K562 (cell line): ENCODE results near the gene MAP1A. TPM values are rescaled to one million over a fixed set of nuclear protein-coding genes. Genes with fewer than 3 reads are reported as not detected.

Source experiments
- ATAC-seq: fragments of 200-7000 bp; cut with Tn5 transposase; 3 replicates; pipeline ENCODE4 v1.9.1; 2020; ENCODE audit warnings: moderate library complexity
- BruUV-seq: library from RNA; stranded (reverse); fragments of 400-500 nt; replicated peaks from 2 replicates; lab custom pipeline; 2021; lab: Mats Ljungman, UMichigan
- CTCF ChIA-PET: fragments of 300-600 bp; formaldehyde crosslinking; extraction: SDS; loops from one replicate; lab custom pipeline; 2021; ENCODE audit warnings: low intra/inter-chr PET ratio; lab: Yijun Ruan, JAX
- POLR2A ChIA-PET: fragments of 300-600, 350-650 bp; sonication (Branson Sonifier 250); formaldehyde crosslinking; extraction: SDS; loops from one replicate; lab custom pipeline; 2021; ENCODE audit warnings: antibody characterized with exemption, inconsistent platforms; lab: Yijun Ruan, JAX
- DNase-seq, 4 experiments: peaks; one replicate each; pipeline versions ENCODE4 v3.0.0 to v3.0.0-alpha.2; 2011 to 2018; ENCODE audit warnings: low spot score in 3 of 4, mixed read lengths in 3 of 4; ENCODE audit errors: extremely low read depth in 1 of 4
- FAIRE-seq: peaks from 2 replicates; lab custom pipeline; 2011; peaks lifted over from hg19 to GRCh38; lab: Jason Lieb, UNC
- H2AFZ ChIP-seq: 2 replicates; pipeline ENCODE4 v1.6.0; 2011; ENCODE audit warnings: low read depth, low read length, control low read depth, inconsistent platforms
- H3K27ac ChIP-seq: fragments of 200-600 bp; 3 replicates; pipeline ENCODE4 v1.8.0; 2011; ENCODE audit warnings: low read depth, mild to moderate bottlenecking, control low read depth, inconsistent platforms, low read length, moderate library complexity, mixed read lengths; ENCODE audit errors: extremely low read depth
- H3K27me3 ChIP-seq, 2 experiments: fragments of 300-600 bp in 1 of 2; 2 replicates in 1 of 2; 3 replicates in 1 of 2; pipeline versions ENCODE4 v1.6.0 to v1.8.0; 2011; ENCODE audit warnings: inconsistent platforms in 2 of 2, low read length in 2 of 2, mild to moderate bottlenecking in 1 of 2, mixed read lengths in 1 of 2, moderate library complexity in 1 of 2; ENCODE audit not compliant: control insufficient read depth in 2 of 2, insufficient read depth in 2 of 2
- H3K36me3 ChIP-seq: fragments of 300-600 bp; 3 replicates; pipeline ENCODE4 v1.8.0; 2011; ENCODE audit warnings: mild to moderate bottlenecking, low read length, inconsistent platforms; ENCODE audit not compliant: control insufficient read depth, insufficient read depth
- H3K4me1 ChIP-seq, 2 experiments: fragments of 200-600 bp in 1 of 2; replicated peaks in 1 of 2; 2 replicates in 1 of 2; 3 replicates in 1 of 2; pipeline versions ENCODE4 v1.5.1 to v1.8.0; 2011; ENCODE audit warnings: inconsistent platforms in 2 of 2, low read length in 2 of 2, mild to moderate bottlenecking in 1 of 2, mixed read lengths in 1 of 2, moderate library complexity in 1 of 2; ENCODE audit not compliant: control insufficient read depth in 2 of 2, insufficient read depth in 2 of 2
- H3K4me2 ChIP-seq: 2 replicates; pipeline ENCODE4 v1.6.1; 2011; ENCODE audit warnings: low read length, control low read depth, inconsistent platforms, mixed read lengths; ENCODE audit not compliant: insufficient read depth
- H3K4me3 ChIP-seq: fragments of 200-600 bp; sonication (generic), shearing (Covaris generic); 2 replicates; pipeline ENCODE4 v1.5.1; 2016; ENCODE audit warnings: control low read depth, inconsistent platforms
- H3K79me2 ChIP-seq: fragments of 200-600 bp; 3 replicates; pipeline ENCODE4 v1.8.0; 2011; ENCODE audit warnings: low read length, inconsistent platforms; ENCODE audit not compliant: control insufficient read depth, insufficient read depth
- H3K9ac ChIP-seq, 2 experiments: 2 replicates each; pipeline versions ENCODE4 v1.6.0 to v1.6.1; 2011; ENCODE audit warnings: low read depth in 2 of 2, low read length in 2 of 2, control low read depth in 1 of 2, inconsistent platforms in 1 of 2, mild to moderate bottlenecking in 1 of 2, mixed read lengths in 1 of 2; ENCODE audit not compliant: insufficient read depth in 1 of 2
- H3K9me1 ChIP-seq: one replicate; pipeline ENCODE4 v1.6.0; 2011; ENCODE audit warnings: inconsistent platforms, mild to moderate bottlenecking, low read length, moderate library complexity; ENCODE audit not compliant: control insufficient read depth, insufficient read depth
- H3K9me3 ChIP-seq: replicated peaks from 2 replicates; pipeline ENCODE4 v1.5.1; 2011; ENCODE audit warnings: low read depth, low read length, inconsistent platforms; ENCODE audit not compliant: control insufficient read depth, insufficient read depth
- H4K20me1 ChIP-seq: replicated peaks from 2 replicates; pipeline ENCODE4 v1.6.1; 2011; ENCODE audit warnings: low read length, inconsistent platforms, mixed read lengths; ENCODE audit not compliant: control insufficient read depth, insufficient read depth
- HDAC1 ChIP-seq, 2 experiments: fragments of 450-650 bp; IDR thresholded peaks; 2 replicates each; pipeline ENCODE4 v1.6.1; 2016 to 2017; ENCODE audit warnings: inconsistent platforms in 1 of 2, mild to moderate bottlenecking in 1 of 2, moderate library complexity in 1 of 2
- MIER1 ChIP-seq: fragments of 450-650 bp; IDR thresholded peaks from 2 replicates; pipeline ENCODE4 v1.6.1; 2016; ENCODE audit warnings: antibody characterized with exemption, mild to moderate bottlenecking, low read depth
- NELFE ChIP-seq: IDR thresholded peaks from 2 replicates; pipeline ENCODE4 v1.6.1; 2011; ENCODE audit warnings: mild to moderate bottlenecking; ENCODE audit not compliant: insufficient read depth, insufficient read length
- NR2F6 ChIP-seq: fragments of 450-650 bp; formaldehyde crosslinking; IDR thresholded peaks from 2 replicates; pipeline ENCODE4 v1.4.0; 2020; ENCODE audit warnings: mild to moderate bottlenecking
- STAG1 ChIP-seq: sonication (generic); formaldehyde crosslinking; IDR thresholded peaks from 2 replicates; pipeline ENCODE4 v1.5.0; 2020; ENCODE audit warnings: missing genetic modification reagents, borderline replicate concordance
- TGIF2 ChIP-seq: sonication (generic); formaldehyde crosslinking; IDR thresholded peaks from 2 replicates; pipeline ENCODE4 v1.8.1; 2022; ENCODE audit warnings: mild to moderate bottlenecking, missing genetic modification reagents, moderate library complexity
- ZNF133 ChIP-seq: fragments of 250-450 bp; sonication (Bioruptor Pico); IDR thresholded peaks from 2 replicates; pipeline ENCODE4 v1.4.0; 2020; ENCODE audit warnings: mild to moderate bottlenecking
- ZNF316 ChIP-seq: fragments of 450-650 bp; IDR thresholded peaks from 2 replicates; pipeline ENCODE4 v1.6.1; 2016
- WGBS: fragments of 100-300 bp; shearing (Covaris generic); methylation state at CpG from one replicate; pipeline ENCODE4 v1.1.6; 2016; ENCODE audit warnings: low coverage, mixed read lengths; ENCODE audit not compliant: insufficient coverage; ENCODE audit errors: missing lambda C conversion rate; 5-methylcytosine and 5-hydroxymethylcytosine counted together
- in situ Hi-C: fragments of 300-500 bp; cut with MboI; formaldehyde crosslinking; loops from 4 replicates; pipeline ENCODE4 v1.15.0; 2018; ENCODE audit warnings: inconsistent platforms, mixed read lengths
- intact Hi-C: fragments of 100-400 bp; cut with micrococcal nuclease; formaldehyde crosslinking; loops from 2 replicates; pipeline ENCODE4 v1.14.2; 2022
- polyA plus RNA-seq, 8 experiments: library from polyadenylated mRNA; depleted of rRNA in 4 of 8; stranded (reverse) in 5 of 8; unstranded in 3 of 8; fragments of >200 nt; fragmentation: Nextera tagmentation in 2 of 8; fragmentation: Illumina TruSeq in 1 of 8; extraction: Ambion mirVana in 2 of 8; extraction: Trizol in 1 of 8; gene quantifications; 2 replicates each; pipeline versions ENCODE4 v1.2.1 to v1.2.3, GENCODE V29; 2011 to 2014; ENCODE audit warnings: inconsistent platforms in 1 of 8, missing spikeins in 1 of 8
- total RNA-seq, 7 experiments: library from RNA; depleted of rRNA in 6 of 7; stranded (reverse); fragments of >200 nt in 6 of 7; fragmentation: Illumina TruSeq in 2 of 7; extraction: Trizol in 2 of 7; gene quantifications; 2 replicates each; pipeline versions ENCODE4 v1.2.1 to v1.2.3, GENCODE V29; 2011 to 2021; ENCODE audit warnings: low replicate concordance in 1 of 7
- TF ChIP-seq, protein P1 (sequence below): fragments of 250-450 bp; sonication (Bioruptor Pico); IDR thresholded peaks from 2 replicates; pipeline ENCODE4 v1.4.0; 2020
- TF ChIP-seq, protein P2 (sequence below): fragments of 450-650 bp; formaldehyde crosslinking; IDR thresholded peaks from 2 replicates; pipeline ENCODE4 v1.4.0; 2020; ENCODE audit warnings: mild to moderate bottlenecking, mixed read lengths
- TF ChIP-seq, protein P3 (sequence below): fragments of 250-450 bp; sonication (Bioruptor Pico); IDR thresholded peaks from 2 replicates; pipeline ENCODE4 v1.8.0; 2022; ENCODE audit warnings: moderate library complexity, mild to moderate bottlenecking, inconsistent platforms
- TF ChIP-seq, protein P4 (sequence below): fragments of 450-650 bp; formaldehyde crosslinking; IDR thresholded peaks from 2 replicates; pipeline ENCODE4 v1.4.0; 2020; ENCODE audit warnings: mild to moderate bottlenecking, moderate library complexity
- TF ChIP-seq, protein P5 (sequence below): sonication (generic); formaldehyde crosslinking; IDR thresholded peaks from 2 replicates; pipeline ENCODE4 v1.9.0; 2022; ENCODE audit warnings: mild to moderate bottlenecking, missing genetic modification reagents

Gene MAP1A
- total and polyA plus RNA-seq, 9 of the 15 experiments (the other 6 are each of a cell fraction or from before 2014, with no cell fraction given), result 2.0 to 20.3 (median 7.3) TPM

DNA sequence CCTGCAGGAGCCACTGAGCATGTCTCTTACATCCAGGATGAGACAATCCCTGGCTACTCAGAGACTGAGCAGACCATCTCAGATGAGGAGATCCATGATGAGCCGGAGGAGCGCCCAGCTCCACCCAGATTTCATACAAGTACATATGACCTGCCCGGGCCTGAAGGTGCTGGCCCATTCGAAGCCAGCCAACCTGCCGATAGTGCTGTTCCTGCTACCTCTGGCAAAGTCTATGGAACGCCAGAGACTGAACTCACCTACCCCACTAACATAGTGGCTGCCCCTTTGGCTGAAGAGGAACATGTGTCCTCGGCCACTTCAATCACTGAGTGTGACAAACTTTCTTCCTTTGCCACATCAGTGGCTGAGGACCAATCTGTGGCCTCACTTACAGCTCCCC, 6.2 kb downstream of the MAP1A start:
- WGBS, result 94% methylated on average over 7 of the region's 7 CpGs
- Histone ChIP-seq H3K79me2 (peaks cover 11% of the 10 kb centered on the region; the same call in 2 of the 3 replicates), H4K20me1 (peaks cover 5% of the 10 kb centered on the region; the same call in 1 of the 2 replicates), H3K4me2 (no peak overlapping the region), H3K9ac (no peak overlapping the region), H3K9me3 (no peaks in the 10 kb centered on the region), H3K36me3 (peaks cover 63% of the 10 kb centered on the region; the same call in 2 of the 3 replicates), H3K9me1 (no peaks in the 10 kb centered on the region), H3K27ac (no peak overlapping the region), H3K4me1 (peaks cover 13 to 20% of the 10 kb centered on the region in 2 experiments; a peak in 4 of 5 replicates), H2AFZ (no peak overlapping the region), H3K27me3 (no peaks in the 10 kb centered on the region), H3K4me3 (no peak overlapping the region)
- TF ChIP-seq NELFE, result no peak
- no peak for TF ChIP-seq TGIF2 (CRISPR knock-in tag)
- TF ChIP-seq, protein P1, sequence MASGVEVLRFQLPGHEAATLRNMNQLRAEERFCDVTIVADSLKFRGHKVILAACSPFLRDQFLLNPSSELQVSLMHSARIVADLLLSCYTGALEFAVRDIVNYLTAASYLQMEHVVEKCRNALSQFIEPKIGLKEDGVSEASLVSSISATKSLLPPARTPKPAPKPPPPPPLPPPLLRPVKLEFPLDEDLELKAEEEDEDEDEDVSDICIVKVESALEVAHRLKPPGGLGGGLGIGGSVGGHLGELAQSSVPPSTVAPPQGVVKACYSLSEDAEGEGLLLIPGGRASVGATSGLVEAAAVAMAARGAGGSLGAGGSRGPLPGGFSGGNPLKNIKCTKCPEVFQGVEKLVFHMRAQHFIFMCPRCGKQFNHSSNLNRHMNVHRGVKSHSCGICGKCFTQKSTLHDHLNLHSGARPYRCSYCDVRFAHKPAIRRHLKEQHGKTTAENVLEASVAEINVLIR (CRISPR knock-in tag), result no peak
- TF ChIP-seq MIER1, result no peak
- no peak for TF ChIP-seq ZNF133 (CRISPR knock-in tag)
- TF ChIP-seq, protein P2, sequence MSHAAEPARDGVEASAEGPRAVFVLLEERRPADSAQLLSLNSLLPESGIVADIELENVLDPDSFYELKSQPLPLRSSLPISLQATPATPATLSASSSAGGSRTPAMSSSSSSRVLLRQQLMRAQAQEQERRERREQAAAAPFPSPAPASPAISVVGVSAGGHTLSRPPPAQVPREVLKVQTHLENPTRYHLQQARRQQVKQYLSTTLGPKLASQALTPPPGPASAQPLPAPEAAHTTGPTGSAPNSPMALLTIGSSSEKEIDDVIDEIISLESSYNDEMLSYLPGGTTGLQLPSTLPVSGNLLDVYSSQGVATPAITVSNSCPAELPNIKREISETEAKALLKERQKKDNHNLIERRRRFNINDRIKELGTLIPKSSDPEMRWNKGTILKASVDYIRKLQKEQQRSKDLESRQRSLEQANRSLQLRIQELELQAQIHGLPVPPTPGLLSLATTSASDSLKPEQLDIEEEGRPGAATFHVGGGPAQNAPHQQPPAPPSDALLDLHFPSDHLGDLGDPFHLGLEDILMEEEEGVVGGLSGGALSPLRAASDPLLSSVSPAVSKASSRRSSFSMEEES, result no peak
- TF ChIP-seq, protein P3, sequence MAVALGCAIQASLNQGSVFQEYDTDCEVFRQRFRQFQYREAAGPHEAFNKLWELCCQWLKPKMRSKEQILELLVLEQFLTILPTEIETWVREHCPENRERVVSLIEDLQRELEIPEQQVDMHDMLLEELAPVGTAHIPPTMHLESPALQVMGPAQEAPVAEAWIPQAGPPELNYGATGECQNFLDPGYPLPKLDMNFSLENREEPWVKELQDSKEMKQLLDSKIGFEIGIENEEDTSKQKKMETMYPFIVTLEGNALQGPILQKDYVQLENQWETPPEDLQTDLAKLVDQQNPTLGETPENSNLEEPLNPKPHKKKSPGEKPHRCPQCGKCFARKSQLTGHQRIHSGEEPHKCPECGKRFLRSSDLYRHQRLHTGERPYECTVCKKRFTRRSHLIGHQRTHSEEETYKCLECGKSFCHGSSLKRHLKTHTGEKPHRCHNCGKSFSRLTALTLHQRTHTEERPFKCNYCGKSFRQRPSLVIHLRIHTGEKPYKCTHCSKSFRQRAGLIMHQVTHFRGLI, result no peak
- TF ChIP-seq STAG1 (CRISPR knock-in tag), result no peak
- no peak for TF ChIP-seq HDAC1 (IDR thresholded peaks at IDR 0.05)
- TF ChIP-seq ZNF316, result no peak
- TF ChIP-seq, protein P4, sequence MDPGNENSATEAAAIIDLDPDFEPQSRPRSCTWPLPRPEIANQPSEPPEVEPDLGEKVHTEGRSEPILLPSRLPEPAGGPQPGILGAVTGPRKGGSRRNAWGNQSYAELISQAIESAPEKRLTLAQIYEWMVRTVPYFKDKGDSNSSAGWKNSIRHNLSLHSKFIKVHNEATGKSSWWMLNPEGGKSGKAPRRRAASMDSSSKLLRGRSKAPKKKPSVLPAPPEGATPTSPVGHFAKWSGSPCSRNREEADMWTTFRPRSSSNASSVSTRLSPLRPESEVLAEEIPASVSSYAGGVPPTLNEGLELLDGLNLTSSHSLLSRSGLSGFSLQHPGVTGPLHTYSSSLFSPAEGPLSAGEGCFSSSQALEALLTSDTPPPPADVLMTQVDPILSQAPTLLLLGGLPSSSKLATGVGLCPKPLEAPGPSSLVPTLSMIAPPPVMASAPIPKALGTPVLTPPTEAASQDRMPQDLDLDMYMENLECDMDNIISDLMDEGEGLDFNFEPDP (CRISPR knock-in tag), result no peak
- TF ChIP-seq NR2F6 (CRISPR knock-in tag), result no peak
- TF ChIP-seq, protein P5, sequence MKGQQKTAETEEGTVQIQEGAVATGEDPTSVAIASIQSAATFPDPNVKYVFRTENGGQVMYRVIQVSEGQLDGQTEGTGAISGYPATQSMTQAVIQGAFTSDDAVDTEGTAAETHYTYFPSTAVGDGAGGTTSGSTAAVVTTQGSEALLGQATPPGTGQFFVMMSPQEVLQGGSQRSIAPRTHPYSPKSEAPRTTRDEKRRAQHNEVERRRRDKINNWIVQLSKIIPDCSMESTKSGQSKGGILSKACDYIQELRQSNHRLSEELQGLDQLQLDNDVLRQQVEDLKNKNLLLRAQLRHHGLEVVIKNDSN (CRISPR knock-in tag), result no peak
- intact Hi-C loops (no loop called here), in situ Hi-C loops (no loop called here)
- CTCF ChIA-PET, result no interaction called here
- FAIRE-seq, result no peak
- no TSS peak for BruUV-seq
- POLR2A ChIA-PET, result interaction anchor here (1.8 kb wide), 1 partner anchor 9 kb away, joined by 4 read pairs; no protein-coding TSS in a partner anchor
- no peak for ATAC-seq
- no peak for DNase-seq
